Measurements from ENCODE around the gene IRX6. TPM values are rescaled to one million over a fixed set of nuclear protein-coding genes. Genes with fewer than 3 reads are reported as not detected.

IRX6 gene
- total and polyA plus RNA-seq, 2 experiments from 2014 or later: 0.10 TPM; not detected in 1

GRCh38 chr16:55338646-55339045 is 14.6 kb downstream of the IRX6 start (continued):
- TF ChIP-seq ETS1 (IDR thresholded peaks at IDR 0.05) (no peak), POLR2AphosphoS5 (IDR thresholded peaks at IDR 0.05; ENCODE audit: low read depth) (no peak)

GRCh38 chr16:55340445-55340844 is 16.4 kb downstream of the IRX6 start:
- H3K27ac Mint-ChIP-seq: no peak overlapping the region
- no peaks in the 10 kb centered on the region for H3K36me3 Mint-ChIP-seq (ENCODE audit: low read depth)
- Histone ChIP-seq H3K4me3 (no peak overlapping the region), H3K9me2 (ENCODE audit: insufficient read depth) (peaks cover 5% of the 10 kb centered on the region; the same call in 1 of the 2 replicates), H4K20me1 (replicated peaks; ENCODE audit: insufficient read depth) (no peaks in the 10 kb centered on the region), H3K27ac (ENCODE audit: low read depth) (no peak overlapping the region), H3F3A (replicated peaks; ENCODE audit: low read depth) (no peaks in the 10 kb centered on the region), H3K27me3 (ENCODE audit: insufficient read depth) (peaks cover 20% of the 10 kb centered on the region), H3K4me1 (ENCODE audit: insufficient read depth) (no peaks in the 10 kb centered on the region), H2AFZ (no peak overlapping the region), H3K79me2 (replicated peaks; ENCODE audit: insufficient read depth) (no peaks in the 10 kb centered on the region), H3K36me3 (ENCODE audit: insufficient read depth) (no peaks in the 10 kb centered on the region), H3K4me2 (no peak overlapping the region)
- H3K4me1 Mint-ChIP-seq: no peaks in the 10 kb centered on the region
- DNase-seq (ENCODE audit: low spot score) (no peak), ATAC-seq (no peak)
- TF ChIP-seq ZNF331 (CRISPR knock-in tag; IDR thresholded peaks at IDR 0.05; ENCODE audit: low read depth) (no peak), EZH2 (IDR thresholded peaks at IDR 0.05; ENCODE audit: low read depth, unreplicated experiment) (no peak), EZH2phosphoT487 (IDR thresholded peaks at IDR 0.05; ENCODE audit: unreplicated experiment) (no peak), ETS1 (IDR thresholded peaks at IDR 0.05) (no peak), CTCF (conservative IDR thresholded peaks at IDR 0.05; ENCODE audit: low read depth in 2 of 2) (no peak), CREB1 (CRISPR knock-in tag; IDR thresholded peaks at IDR 0.05; ENCODE audit: low read depth) (no peak)
- no peak overlapping the region for H3K4me3 Mint-ChIP-seq
- H3K9me3 Mint-ChIP-seq: no peaks in the 10 kb centered on the region
- H3K27me3 Mint-ChIP-seq (ENCODE audit: insufficient read depth, low read depth, poor library complexity): no peaks in the 10 kb centered on the region

- Histone ChIP-seq H3K9me2 (ENCODE audit: insufficient read depth) (peaks cover 2% of the 10 kb centered on the region; the same call in 1 of the 2 replicates), H3K4me1 (ENCODE audit: insufficient read depth) (no peaks in the 10 kb centered on the region), H3K79me2 (replicated peaks; ENCODE audit: insufficient read depth) (no peaks in the 10 kb centered on the region), H3F3A (replicated peaks; ENCODE audit: low read depth) (no peaks in the 10 kb centered on the region), H3K36me3 (ENCODE audit: insufficient read depth) (no peaks in the 10 kb centered on the region), H3K27me3 (ENCODE audit: insufficient read depth) (peaks cover 8% of the 10 kb centered on the region; the same call in 1 of the 2 replicates), H4K20me1 (replicated peaks; ENCODE audit: insufficient read depth) (no peaks in the 10 kb centered on the region), H3K4me3 (no peak overlapping the region), H3K4me2 (no peak overlapping the region), H2AFZ (no peak overlapping the region), H3K27ac (ENCODE audit: low read depth) (no peak overlapping the region)
- Mint-ChIP-seq H3K4me1 (no peaks in the 10 kb centered on the region), H3K27ac (no peak overlapping the region), H3K4me3 (no peak overlapping the region), H3K27me3 (ENCODE audit: insufficient read depth, low read depth, poor library complexity) (no peaks in the 10 kb centered on the region), H3K36me3 (ENCODE audit: low read depth) (no peaks in the 10 kb centered on the region), H3K9me3 (no peaks in the 10 kb centered on the region)
- TF ChIP-seq ETS1 (IDR thresholded peaks at IDR 0.05) (no peak), REST (IDR thresholded peaks at IDR 0.05; ENCODE audit: unreplicated experiment) (no peak), EZH2phosphoT487 (IDR thresholded peaks at IDR 0.05; ENCODE audit: unreplicated experiment) (no peak)
- ATAC-seq (no peak), DNase-seq (ENCODE audit: low spot score) (no peak)
Observed at GRCh38 chr16:55341681-55342080, 17.7 kb downstream of the IRX6 start.

All from GM23338 (cell line).